Heart left ventricle (tissue), 16 donors: ENCODE data around the gene AIG1. TPM values are rescaled to one million over a fixed set of nuclear protein-coding genes. Genes with fewer than 3 reads are reported as not detected.

Source experiments
- ATAC-seq, 4 donors: fragments of 200-7000 bp; cut with Tn5 transposase; one replicate each; pipeline ENCODE4 v1.9.1; 2020 to 2022; ENCODE audit warnings: moderate library complexity in 4 of 4, mild to moderate bottlenecking in 3 of 4, moderate number of reproducible peaks in 1 of 4
- DNase-seq, 5 donors: peaks; one replicate each; pipeline ENCODE4 v3.0.0-alpha.2; 2020
- H3K27ac ChIP-seq, 12 donors: fragments of 200-600 bp; sonication (generic) in 4 of 12; one replicate each; pipeline versions ENCODE4 v1.5.0 to v1.8.0; 2016 to 2022; ENCODE audit warnings: mild to moderate bottlenecking in 2 of 12
- H3K27me3 ChIP-seq, 9 donors: fragments of 200-600 bp; sonication (generic) in 2 of 9; one replicate each; pipeline versions ENCODE4 v1.5.1 to v1.8.0; 2016 to 2022; ENCODE audit warnings: mild to moderate bottlenecking in 3 of 9
- H3K36me3 ChIP-seq, 9 donors: fragments of 200-600 bp; sonication (generic) in 2 of 9; one replicate each; pipeline versions ENCODE4 v1.5.0 to v1.8.0; 2018 to 2022; ENCODE audit warnings: mild to moderate bottlenecking in 2 of 9
- H3K4me1 ChIP-seq, 12 donors: fragments of 200-600 bp; sonication (generic) in 4 of 12; one replicate each; pipeline versions ENCODE4 v1.5.0 to v1.8.0; 2016 to 2022; ENCODE audit warnings: mild to moderate bottlenecking in 3 of 12
- H3K4me3 ChIP-seq, 12 donors: fragments of 200-600 bp; sonication (generic) in 4 of 12; one replicate each; pipeline versions ENCODE4 v1.5.0 to v1.8.0; 2017 to 2022; ENCODE audit warnings: mild to moderate bottlenecking in 9 of 12, moderate library complexity in 4 of 12
- H3K9me3 ChIP-seq, 12 donors: fragments of 200-600 bp; sonication (generic) in 4 of 12; one replicate each; pipeline versions ENCODE4 v1.5.0 to v1.8.0; 2016 to 2022; ENCODE audit warnings: mild to moderate bottlenecking in 1 of 12
- POLR2A ChIP-seq, 2 donors: fragments of 450-650 bp; IDR thresholded peaks; one replicate each; pipeline ENCODE4 v1.6.1; 2017; ENCODE audit warnings: antibody characterized with exemption in 2 of 2, mild to moderate bottlenecking in 2 of 2, moderate library complexity in 2 of 2
- WGBS, 4 donors: extraction: QIAGEN DNeasy Blood & Tissue Kit in 2 of 4; methylation state at CpG; one replicate each; pipeline versions ENCODE4 v1.1.5 to v1.1.7; 2013 to 2018; 5-methylcytosine and 5-hydroxymethylcytosine counted together
- intact Hi-C, 10 donors: fragments of 100-400 bp; cut with DNase I; formaldehyde crosslinking; loops; one replicate each; pipeline versions ENCODE4 v1.11.1 to v1.14.2; 2022
- polyA plus RNA-seq, 2 donors: library from polyadenylated mRNA; stranded (reverse); fragments of 200-250 nt; gene quantifications; one replicate each; pipeline ENCODE4 v1.2.3, GENCODE V29; 2013
- total RNA-seq, 9 donors: library from RNA; depleted of rRNA in 2 of 9; stranded (reverse); fragments of >200 nt in 2 of 9; fragmentation: NEBNext Ultra II Directional in 3 of 9; extraction: Animal tissue kit (Norgen Biotek cat#: 25700) in 3 of 9; gene quantifications; one replicate each; pipeline versions ENCODE4 v1.1.0 to v1.2.4, GENCODE V29; 2016 to 2023
- TF ChIP-seq, protein P1 (sequence below), 12 donors: fragments of 200-600 bp; sonication (generic) in 4 of 12; IDR thresholded peaks; one replicate each; pipeline versions ENCODE4 v1.5.0 to v1.8.0; 2018 to 2022; ENCODE audit warnings: antibody characterized with exemption in 12 of 12, mild to moderate bottlenecking in 5 of 12
- donor health status: ischemic (EF 13 %, LVEDD 7.1; RV severe dilation, severe dysfunction).
- donor health status: healthy with polysubstance abuse.
- donor health status: DM: no; HTN: yes; CAD: no.
- donor health status: DM: no; HTN: no; CAD: no.
- donor health status: ischemic (EF 25% LVEDD 6.9; RV normal size, moderate dysfunction).
- donor health status: ischemic (EF 25% LVEDD 5.7; RV mildly dilated, moderate dysfunction).
- donor health status: healthy.
- donor health status: DM: yes; HTN: yes; CAD: no.
- donor health status: ischemic (EF 35%, LVEDD 5.7; RV mildly dilated, moderate dysfunction).
- donor health status: nonischemic (EF 11% LVEDD 7.7; RV severe dilation, severe dysfunction).
- donor health status: DM: yes; HTN: yes; CAD: no.
- donor health status: PGD.
- donor health status: ischemic (EF 29% LVEDD 5.4; RV normal size, mild dysfunction).
- donor health status: nonischemic (EF 23%, LVEDD 6.1; RV moderate dilation, normal function).

Gene AIG1
- total and polyA plus RNA-seq, 11 donors: 18.1 to 101 (median 64.0) TPM

DNA sequence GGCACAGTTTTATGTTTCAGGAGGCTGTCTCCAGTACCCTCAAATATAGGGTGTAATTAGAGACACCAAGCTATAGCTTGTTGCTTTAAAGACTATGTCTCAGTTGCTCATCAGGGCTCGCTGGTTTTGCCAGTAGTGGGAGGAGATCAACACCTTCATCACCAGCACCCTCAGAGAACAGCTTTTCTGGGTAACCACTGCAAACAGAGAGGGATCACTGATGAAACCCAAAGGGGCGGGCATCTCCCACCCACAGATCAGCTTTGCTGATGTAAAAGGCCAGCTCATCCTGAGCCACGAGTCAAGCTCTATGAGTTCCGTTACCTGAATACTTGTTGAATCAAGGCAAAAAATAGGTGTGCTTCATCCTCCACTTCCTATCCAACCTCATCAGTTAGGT is 187.7 kb downstream of the AIG1 start:
- no peak for TF ChIP-seq POLR2A (IDR thresholded peaks at IDR 0.05)
- TF ChIP-seq, protein P1, sequence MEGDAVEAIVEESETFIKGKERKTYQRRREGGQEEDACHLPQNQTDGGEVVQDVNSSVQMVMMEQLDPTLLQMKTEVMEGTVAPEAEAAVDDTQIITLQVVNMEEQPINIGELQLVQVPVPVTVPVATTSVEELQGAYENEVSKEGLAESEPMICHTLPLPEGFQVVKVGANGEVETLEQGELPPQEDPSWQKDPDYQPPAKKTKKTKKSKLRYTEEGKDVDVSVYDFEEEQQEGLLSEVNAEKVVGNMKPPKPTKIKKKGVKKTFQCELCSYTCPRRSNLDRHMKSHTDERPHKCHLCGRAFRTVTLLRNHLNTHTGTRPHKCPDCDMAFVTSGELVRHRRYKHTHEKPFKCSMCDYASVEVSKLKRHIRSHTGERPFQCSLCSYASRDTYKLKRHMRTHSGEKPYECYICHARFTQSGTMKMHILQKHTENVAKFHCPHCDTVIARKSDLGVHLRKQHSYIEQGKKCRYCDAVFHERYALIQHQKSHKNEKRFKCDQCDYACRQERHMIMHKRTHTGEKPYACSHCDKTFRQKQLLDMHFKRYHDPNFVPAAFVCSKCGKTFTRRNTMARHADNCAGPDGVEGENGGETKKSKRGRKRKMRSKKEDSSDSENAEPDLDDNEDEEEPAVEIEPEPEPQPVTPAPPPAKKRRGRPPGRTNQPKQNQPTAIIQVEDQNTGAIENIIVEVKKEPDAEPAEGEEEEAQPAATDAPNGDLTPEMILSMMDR (IDR thresholded peaks at IDR 0.05): no peak
- ATAC-seq: no peak
- no peaks in the 10 kb centered on the region for H3K36me3 ChIP-seq
- H3K9me3 ChIP-seq: no peaks in the 10 kb centered on the region
- no peak overlapping the region for H3K4me3 ChIP-seq
- H3K27ac ChIP-seq: no peak overlapping the region
- intact Hi-C loops: no loop called here
- WGBS, 4 donors: 85 to 98% (median 91%) methylated on average over 4 of the region's 4 CpGs
- peaks cover 0 to 9% (median 0%) of the 10 kb centered on the region in 12 donors for H3K4me1 ChIP-seq
- H3K27me3 ChIP-seq: no peaks in the 10 kb centered on the region
- no peak for DNase-seq

DNA sequence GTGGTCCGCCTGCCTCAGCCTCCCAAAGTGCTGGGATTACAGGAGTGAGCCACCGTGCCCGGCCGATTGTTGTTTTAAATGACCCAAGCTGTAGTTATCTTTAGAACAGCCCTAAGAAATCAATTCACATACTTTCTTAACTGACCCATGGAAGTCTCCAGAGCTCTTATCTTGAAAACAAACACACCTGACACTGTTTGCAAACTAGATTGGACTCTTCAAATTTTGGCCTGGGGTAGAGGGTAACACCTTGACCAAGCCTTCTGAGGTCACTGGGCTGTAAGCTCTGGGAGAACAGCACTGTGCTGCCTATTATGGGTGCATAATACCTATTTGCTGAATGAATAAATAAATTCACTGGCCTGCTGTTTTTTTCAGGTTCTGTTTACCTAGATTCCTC is 190.6 kb downstream of the AIG1 start:
- WGBS, 4 donors: 92 to 97% (median 95%) methylated on average over 4 of the region's 4 CpGs
- Histone ChIP-seq H3K27me3 (no peaks in the 10 kb centered on the region), H3K9me3 (no peaks in the 10 kb centered on the region), H3K36me3 (no peaks in the 10 kb centered on the region), H3K27ac (no peak overlapping the region), H3K4me1 (peaks cover 0 to 9% (median 0%) of the 10 kb centered on the region in 12 donors), H3K4me3 (no peak overlapping the region)
- DNase-seq: no peak
- intact Hi-C loops: no loop called here
- TF ChIP-seq, protein P1 (IDR thresholded peaks at IDR 0.05): no peak
- no peak for TF ChIP-seq POLR2A (IDR thresholded peaks at IDR 0.05)
- ATAC-seq: no peak

DNA sequence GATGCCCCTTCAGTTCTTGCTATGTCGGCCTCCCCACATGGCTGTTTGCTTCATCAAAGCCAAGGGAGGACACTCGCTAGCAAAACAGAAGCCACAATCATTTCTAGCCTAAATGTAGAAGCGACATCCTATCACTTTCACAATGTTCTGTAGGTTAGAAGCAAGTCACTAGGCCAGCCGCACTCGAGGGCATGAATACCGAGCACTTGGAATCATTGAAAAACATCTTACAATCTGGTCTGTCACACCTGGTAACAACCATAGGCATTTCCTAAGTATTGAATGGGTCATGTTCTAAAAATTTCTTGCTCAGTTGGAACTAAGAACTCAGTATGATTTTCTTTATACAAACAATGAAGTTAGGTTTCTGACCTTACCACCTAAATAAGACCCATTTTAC is 192.3 kb downstream of the AIG1 start:
- WGBS, 4 donors: 91 to 94% (median 93%) methylated on average over 6 of the region's 6 CpGs
- TF ChIP-seq, protein P1 (IDR thresholded peaks at IDR 0.05): no peak
- no peak for TF ChIP-seq POLR2A (IDR thresholded peaks at IDR 0.05)
- H3K27ac ChIP-seq: no peak overlapping the region
- no peak overlapping the region for H3K4me3 ChIP-seq
- no peaks in the 10 kb centered on the region for H3K36me3 ChIP-seq
- intact Hi-C loops: no loop called here
- H3K9me3 ChIP-seq: no peaks in the 10 kb centered on the region
- no peaks in the 10 kb centered on the region for H3K27me3 ChIP-seq
- H3K4me1 ChIP-seq: peaks cover 0 to 2% (median 0%) of the 10 kb centered on the region in 12 donors
- ATAC-seq (no peak), DNase-seq (no peak)

DNA sequence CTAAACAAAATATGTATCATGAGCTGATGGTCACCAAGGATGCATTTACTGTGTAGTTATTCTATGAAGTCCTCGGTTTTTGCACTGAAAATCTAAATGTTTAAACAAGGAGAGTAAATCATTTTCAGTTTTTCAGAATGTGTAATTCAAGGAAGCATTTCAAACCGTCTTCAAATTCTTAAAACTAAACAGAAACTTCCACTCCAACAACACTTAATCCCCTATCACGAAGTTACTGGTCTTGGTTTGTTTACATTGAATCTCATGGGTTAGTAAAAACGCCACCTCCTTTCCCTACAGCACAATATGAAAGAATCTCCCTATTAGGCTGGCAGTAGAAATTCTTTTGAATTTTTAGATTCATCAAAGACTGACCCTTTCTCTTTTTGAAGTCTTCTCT is 192.9 kb downstream of the AIG1 start:
- DNase-seq (no peak), ATAC-seq (no peak)
- TF ChIP-seq POLR2A (IDR thresholded peaks at IDR 0.05): no peak
- TF ChIP-seq, protein P1 (IDR thresholded peaks at IDR 0.05): no peak
- Histone ChIP-seq H3K4me3 (no peak overlapping the region), H3K4me1 (no peaks in the 10 kb centered on the region), H3K36me3 (no peaks in the 10 kb centered on the region), H3K9me3 (no peaks in the 10 kb centered on the region), H3K27ac (no peak overlapping the region), H3K27me3 (no peaks in the 10 kb centered on the region)
- 69 to 80% (median 77%) methylated on average over 4 of the region's 4 CpGs for WGBS, 4 donors
- intact Hi-C loops: no loop called here
